Measurements from ENCODE around the gene CD63. TPM values are rescaled to one million over a fixed set of nuclear protein-coding genes. Genes with fewer than 3 reads are reported as not detected.

The CD63 gene
- total RNA-seq, 1 experiment from 2014 or later, result 897 TPM

DNA sequence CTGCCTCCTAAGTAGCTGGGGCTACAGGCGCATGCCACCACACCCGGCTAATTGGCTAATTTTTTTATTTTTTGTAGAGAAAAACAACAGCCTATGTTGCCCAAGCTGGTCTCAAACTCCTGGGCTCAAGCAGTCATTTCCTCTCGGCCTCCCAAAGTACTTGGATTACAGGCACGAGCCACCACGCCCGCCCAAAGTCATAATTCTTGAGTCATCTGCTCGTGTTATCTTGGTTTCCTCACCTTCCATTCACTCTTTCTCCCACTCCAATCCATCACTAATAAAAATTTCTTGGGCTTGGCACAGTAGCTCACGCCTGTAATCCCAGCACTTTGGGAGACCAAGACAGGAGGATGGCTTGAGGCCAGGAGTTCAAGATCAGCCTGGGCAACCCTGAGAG lies 53.1 kb downstream of the CD63 start:
- in situ Hi-C loops (cut with HindIII; ENCODE audit: low sequenced_read_pairs), result no loop called here
- no peak for DNase-seq (ENCODE audit: low spot score)

Other genes starting within 250 kb of the CD63 start
- gene OR6C68, start 236.6 kb downstream of the CD63 start, total RNA-seq (2014; rRNA removed; shearing (Covaris generic)), result not detected in 2 replicates
- not detected in 2 replicates for gene OR6C4, start 179.4 kb downstream of the CD63 start, total RNA-seq (2014; rRNA removed; shearing (Covaris generic))
- gene OR2AP1, start 156.5 kb downstream of the CD63 start, total RNA-seq (2014; rRNA removed; shearing (Covaris generic)), result not detected in 2 replicates
- not detected in 2 replicates for gene OR10P1, start 92.1 kb downstream of the CD63 start, total RNA-seq (2014; rRNA removed; shearing (Covaris generic))
- 0.58 and 3.0 TPM in 2 replicates for gene ITGA7, start 21.1 kb downstream of the CD63 start, total RNA-seq (2014; rRNA removed; shearing (Covaris generic))
- 60.2 and 73.7 TPM in 2 replicates for gene BLOC1S1, start 13.0 kb downstream of the CD63 start, total RNA-seq (2014; rRNA removed; shearing (Covaris generic))
- gene RDH5, start 8.6 kb downstream of the CD63 start, total RNA-seq (2014; rRNA removed; shearing (Covaris generic)), result 2.5 and 4.3 TPM in 2 replicates
- gene GDF11, start 14.1 kb upstream of the CD63 start, total RNA-seq (2014; rRNA removed; shearing (Covaris generic)), result 16.2 and 29.2 TPM in 2 replicates
- 248 and 272 TPM in 2 replicates for gene SARNP, start 88.7 kb upstream of the CD63 start, total RNA-seq (2014; rRNA removed; shearing (Covaris generic))
- gene ORMDL2, start 89.0 kb upstream of the CD63 start, total RNA-seq (2014; rRNA removed; shearing (Covaris generic)), result 27.8 and 51.5 TPM in 2 replicates
- gene DNAJC14, start 100.6 kb upstream of the CD63 start, total RNA-seq (2014; rRNA removed; shearing (Covaris generic)), result 17.3 and 33.2 TPM in 2 replicates
- gene MMP19, start 113.9 kb upstream of the CD63 start, total RNA-seq (2014; rRNA removed; shearing (Covaris generic)), result 0.98 and 1.8 TPM in 2 replicates
- gene PYM1, start 198.9 kb upstream of the CD63 start, total RNA-seq (2014; rRNA removed; shearing (Covaris generic)), result 93.9 and 119 TPM in 2 replicates
- gene DGKA, start 202.2 kb upstream of the CD63 start, total RNA-seq (2014; rRNA removed; shearing (Covaris generic)), result 3.6 and 9.7 TPM in 2 replicates
- gene PMEL, start 237.0 kb upstream of the CD63 start, total RNA-seq (2014; rRNA removed; shearing (Covaris generic)), result 22.2 and 27.9 TPM in 2 replicates
- gene CDK2, start 237.8 kb upstream of the CD63 start, total RNA-seq (2014; rRNA removed; shearing (Covaris generic)), result 44.7 and 52.3 TPM in 2 replicates
- 16.9 and 22.1 TPM in 2 replicates for gene RAB5B, start 245.1 kb upstream of the CD63 start, total RNA-seq (2014; rRNA removed; shearing (Covaris generic))